ENCODE results near the gene PPP4R3A. TPM values are rescaled to one million over a fixed set of nuclear protein-coding genes. Genes with fewer than 3 reads are reported as not detected.
"Not testable (repeated sequence)": the region's sequence is repeated elsewhere in the genome, so short reads cannot be mapped to it uniquely, and the experiment has no call there.

Gene PPP4R3A
- 10 to 100 TPM; 60.2 to 62.9 TPM for total RNA-seq
- long read RNA-seq, donor 1, full-length matches to known transcripts: 9 of 19 reads
- long read RNA-seq, donor 1, partial matches to known transcripts: 5 of 19 reads
- long read RNA-seq, donor 1, other reads (novel, unspliced or antisense): 5 of 19 reads
- long read RNA-seq, donor 2, partial matches to known transcripts: 4 of 16 reads
- long read RNA-seq, donor 2, other reads (novel, unspliced or antisense): 11 of 16 reads

DNA sequence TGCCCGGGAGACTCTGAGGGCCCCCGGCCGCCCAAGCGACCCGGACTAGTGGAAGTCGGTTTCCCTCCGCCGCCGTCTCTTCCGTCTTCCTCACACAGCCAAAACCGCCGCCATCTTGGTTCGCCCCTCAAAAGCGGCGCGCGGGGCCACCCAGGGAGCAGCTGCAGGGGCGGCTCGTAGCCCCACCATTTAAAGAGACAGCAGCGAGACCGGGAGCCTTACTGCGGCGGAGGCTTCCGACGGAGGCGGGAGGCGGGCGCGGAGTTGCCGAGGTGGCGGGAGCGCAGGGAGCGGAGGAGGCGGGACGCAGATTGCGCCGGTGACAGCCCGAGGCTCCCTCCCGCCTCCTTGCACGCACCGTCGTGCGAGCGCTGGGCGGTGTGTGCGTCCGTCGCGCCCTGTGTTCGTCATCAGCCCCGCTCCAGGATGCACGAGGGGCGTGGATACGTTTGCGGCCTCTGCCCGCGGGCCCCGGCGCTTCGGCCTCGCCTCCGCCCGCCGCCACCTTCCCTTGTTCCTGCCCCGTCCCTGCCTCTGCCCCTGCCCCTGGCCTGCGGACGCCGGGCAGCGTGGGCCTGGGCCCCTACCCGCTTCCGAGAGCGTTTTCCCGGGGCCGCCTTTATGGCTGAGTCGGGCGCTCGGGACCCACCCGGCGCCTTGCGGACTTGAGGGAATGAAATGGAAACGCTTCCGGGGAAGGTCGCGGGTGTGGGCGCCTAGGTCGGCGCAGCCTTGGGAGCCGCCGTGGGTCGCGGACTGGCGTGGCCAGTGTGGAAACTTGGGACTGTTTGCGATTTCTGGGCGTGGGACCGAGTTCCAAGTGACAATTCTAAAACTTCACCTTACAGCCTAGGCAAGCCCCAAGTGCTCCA is at the start of gene PPP4R3A:
PPP4R3A (minus strand) TSS at position 140 of the 872 bp plus-strand sequence. CDS start 663 bp downstream, outside the sequence.
- intact Hi-C loops (cut with DNase I): no loop called here
- DNase-seq (ENCODE audit: low spot score): peak; percentile 98

DNA sequence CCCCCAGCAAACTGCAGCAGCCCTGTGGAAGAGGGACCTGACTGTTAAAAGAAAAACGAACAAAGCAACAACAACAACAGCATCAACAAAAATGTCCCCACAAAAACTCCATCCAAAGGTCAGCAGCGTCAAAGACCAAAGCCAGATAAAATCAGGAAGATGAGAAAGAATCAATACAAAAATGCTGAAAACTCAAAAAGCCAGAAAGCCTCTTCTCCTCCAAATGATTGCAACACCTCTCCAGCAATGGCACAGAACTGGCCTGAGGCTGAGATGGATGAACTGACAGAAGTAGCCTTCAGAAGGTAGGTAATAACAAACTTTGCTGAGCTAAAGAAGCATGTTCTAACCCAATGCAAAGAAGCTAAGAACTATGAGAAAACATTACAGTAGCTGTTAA is 45.4 kb upstream of the PPP4R3A start:
- intact Hi-C loops (cut with DNase I): no loop called here
- DNase-seq (ENCODE audit: low spot score): no peak

DNA sequence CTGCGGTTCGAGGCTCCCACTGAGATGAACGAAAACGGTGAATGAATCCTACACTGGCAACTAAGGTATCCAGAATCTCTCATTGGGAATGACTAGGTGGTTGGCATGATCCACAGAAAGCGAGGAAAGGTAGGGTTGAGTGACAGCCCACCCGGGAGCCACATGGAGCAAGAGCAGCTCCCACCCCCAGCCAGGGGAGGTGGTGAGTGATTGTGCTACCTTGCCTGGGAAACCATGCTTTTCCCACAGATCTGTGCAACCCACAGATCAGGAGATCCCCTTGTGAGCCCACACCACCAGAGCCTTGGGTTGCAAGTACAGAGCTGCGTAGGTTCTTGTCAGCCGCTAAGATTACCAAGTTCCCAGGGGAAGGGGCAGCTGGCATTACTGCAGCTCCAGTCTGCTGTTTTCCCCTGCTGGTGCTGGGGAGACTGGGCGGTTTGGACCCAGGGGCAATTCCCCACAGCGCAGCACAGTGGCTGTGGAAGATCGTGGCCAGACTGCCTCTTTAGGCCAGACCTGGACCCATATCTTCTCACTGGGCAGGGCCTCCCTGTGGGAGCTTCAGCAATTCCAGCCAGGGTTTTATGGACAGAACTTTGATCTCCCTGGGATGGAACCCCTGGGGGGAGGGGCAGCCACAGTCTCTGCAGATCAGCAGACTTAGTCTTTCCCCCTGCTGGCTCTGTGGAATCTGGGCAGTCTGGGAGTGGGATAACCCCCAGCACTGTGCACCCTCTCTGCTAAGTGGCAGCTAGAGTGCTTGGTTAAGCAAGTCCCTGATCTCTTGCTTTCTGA is 44.6 kb upstream of the PPP4R3A start:
- intact Hi-C loops (cut with DNase I): no loop called here
- DNase-seq (ENCODE audit: low spot score): no peak

DNA sequence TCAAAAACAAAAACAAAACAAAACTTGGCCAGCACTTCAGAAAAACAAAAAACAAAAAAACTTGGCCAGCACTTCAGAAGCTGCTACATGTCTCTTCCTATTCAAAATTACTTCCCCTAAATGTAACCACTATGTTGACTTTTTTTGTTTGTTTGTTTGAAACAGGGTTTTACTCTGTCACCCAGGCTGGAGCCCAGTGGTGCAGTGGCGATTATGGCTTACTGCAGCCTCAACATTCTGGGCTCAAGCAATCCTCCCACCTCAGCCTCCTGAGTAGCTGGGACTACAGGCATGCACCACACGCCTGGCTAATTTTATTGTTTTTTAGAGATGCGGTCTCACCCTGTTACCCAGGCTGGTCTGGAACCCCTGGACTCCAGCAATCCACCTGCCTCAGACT is 38.0 kb upstream of the PPP4R3A start:
- no peak for DNase-seq (ENCODE audit: low spot score)
- intact Hi-C loops (cut with DNase I): no loop called here

DNA sequence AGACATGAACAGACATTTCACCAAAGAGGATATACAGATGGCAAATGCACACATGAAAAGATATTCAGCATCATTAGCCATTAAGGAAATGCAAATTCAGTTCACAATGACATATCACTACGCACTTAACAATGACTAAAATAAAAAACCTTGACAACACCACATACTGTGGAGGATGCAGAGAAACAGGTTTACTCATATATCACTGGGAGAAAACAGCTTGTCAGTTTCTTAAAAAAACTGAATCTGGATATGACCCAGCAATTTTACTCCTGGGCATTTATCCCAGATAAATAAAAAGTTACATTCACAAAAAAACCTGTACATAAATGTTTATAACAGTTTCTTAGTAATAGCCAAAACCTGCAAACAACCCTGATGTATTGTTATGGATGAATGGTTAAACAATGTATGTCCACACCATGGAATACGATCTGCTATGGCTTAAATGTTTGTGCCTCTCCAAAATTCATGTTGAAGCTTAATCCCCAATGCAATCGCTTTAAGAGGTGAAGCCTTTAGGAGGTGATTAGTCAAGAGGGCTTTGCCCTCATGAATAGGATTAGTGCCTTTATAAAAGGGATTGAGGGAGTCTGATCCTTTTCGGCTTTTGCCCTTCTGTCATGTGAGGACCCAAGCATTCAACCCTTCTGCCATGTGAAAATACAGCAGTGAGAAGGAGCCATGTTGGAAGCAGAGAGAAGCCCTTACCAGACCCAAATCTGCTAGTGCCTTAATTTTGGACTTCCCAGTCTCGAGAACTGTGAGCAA is 36.0 kb upstream of the PPP4R3A start:
- intact Hi-C loops (cut with DNase I): no loop called here
- DNase-seq (ENCODE audit: low spot score): no peak

DNA sequence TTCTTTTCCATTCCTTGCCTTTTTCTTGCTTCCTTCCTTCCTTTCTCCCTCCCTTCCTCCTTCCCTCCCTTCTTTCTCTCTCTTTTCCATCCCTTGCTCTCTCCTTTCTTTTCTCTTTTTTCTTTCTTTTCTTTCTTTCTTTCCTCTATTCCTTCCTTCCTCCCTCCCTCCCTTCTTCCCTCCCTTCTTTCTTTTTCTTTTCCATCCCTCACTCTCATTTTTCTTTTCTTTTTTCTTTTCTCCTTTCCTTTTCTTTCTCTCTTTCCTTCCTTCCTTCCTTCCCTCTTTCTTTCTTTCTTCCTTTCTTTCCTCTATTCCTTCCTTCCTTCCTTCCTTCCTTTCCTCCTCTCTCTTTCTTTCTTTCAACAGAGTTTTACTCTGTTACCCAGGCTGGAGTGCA is 35.1 kb upstream of the PPP4R3A start:
- DNase-seq (ENCODE audit: low spot score): no peak
- intact Hi-C loops (cut with DNase I): no loop called here

DNA sequence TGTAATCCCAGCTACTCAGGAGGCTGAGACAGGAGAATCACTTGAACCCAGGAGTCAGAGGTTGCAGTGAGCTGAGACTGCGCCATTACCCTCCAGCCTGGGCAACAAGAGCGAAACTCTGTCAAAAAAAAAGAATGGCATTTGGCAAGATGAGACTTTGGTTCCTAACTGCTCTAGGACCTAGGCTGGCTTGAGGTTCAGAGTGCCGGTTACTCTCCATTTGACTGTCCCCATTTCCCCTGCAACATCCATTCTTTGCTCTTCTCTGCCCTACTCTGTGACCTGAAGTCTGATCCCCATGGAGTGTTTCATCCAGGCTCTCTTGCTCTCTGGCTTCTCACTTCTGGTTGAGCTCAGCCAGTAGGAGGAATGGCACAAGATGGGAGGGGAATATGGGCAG is 26.2 kb upstream of the PPP4R3A start:
- intact Hi-C loops (cut with DNase I): no loop called here
- DNase-seq (ENCODE audit: low spot score): no peak

DNA sequence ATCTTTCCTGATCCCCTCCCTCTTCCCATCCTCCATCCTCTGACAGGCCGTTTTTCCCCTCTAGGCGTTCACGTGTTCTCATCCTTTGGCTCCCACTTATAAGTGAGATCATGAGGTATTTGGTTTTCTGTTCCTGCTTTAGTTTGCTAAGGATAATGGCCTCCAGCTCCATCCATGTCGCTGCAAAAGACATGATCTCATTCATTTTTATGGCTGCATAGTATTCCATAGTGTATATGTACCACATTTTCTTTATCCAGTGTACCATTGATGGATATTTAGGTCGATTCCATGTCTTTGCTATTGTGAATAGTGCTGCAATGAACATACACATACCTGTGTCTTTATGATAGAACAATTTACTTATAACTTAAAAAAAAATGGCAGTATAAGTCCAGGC is 23.9 kb upstream of the PPP4R3A start:
- intact Hi-C loops (cut with DNase I); DNase-seq (ENCODE audit: low spot score): not testable (repeated sequence)

DNA sequence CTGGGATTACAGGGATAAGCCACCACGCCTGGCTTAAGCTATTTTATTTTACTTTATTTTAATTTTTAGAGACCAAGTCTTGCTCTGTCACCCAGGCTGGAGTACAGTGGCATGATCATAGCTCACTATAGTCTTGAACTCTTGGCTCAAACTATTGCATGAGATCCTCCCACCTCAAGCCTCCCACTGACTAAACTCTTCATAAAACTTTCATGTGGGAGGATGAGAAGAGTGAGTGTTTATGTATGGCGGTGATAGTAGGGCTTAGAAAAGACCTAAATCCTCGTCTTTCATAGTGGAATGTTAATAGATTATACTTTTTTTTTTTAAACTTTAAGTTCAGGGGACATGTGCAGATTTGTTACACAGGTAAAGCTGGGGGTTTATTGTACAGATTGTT is 23.5 kb upstream of the PPP4R3A start:
- intact Hi-C loops (cut with DNase I): no loop called here
- DNase-seq (ENCODE audit: low spot score): no peak

DNA sequence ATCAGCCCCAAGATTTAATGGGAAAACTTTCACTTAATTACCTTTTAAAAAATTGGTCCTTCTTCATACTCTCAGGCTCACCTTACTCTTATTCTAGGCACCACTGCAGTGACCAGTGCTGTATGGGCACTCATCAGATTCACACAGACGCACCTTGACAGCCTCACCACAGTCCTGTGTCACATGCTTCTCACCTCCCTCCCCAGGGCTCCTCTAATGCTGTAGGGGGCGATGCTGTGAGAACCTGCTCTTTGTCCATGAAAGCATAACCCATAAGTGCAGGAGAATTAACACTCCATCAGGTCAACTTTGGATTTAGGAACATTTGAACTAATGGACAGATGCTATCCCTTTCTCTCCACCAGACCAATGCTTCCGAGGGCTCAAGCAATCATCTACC is 13.9 kb upstream of the PPP4R3A start:
- no peak for DNase-seq (ENCODE audit: low spot score)
- intact Hi-C loops (cut with DNase I): no loop called here

DNA sequence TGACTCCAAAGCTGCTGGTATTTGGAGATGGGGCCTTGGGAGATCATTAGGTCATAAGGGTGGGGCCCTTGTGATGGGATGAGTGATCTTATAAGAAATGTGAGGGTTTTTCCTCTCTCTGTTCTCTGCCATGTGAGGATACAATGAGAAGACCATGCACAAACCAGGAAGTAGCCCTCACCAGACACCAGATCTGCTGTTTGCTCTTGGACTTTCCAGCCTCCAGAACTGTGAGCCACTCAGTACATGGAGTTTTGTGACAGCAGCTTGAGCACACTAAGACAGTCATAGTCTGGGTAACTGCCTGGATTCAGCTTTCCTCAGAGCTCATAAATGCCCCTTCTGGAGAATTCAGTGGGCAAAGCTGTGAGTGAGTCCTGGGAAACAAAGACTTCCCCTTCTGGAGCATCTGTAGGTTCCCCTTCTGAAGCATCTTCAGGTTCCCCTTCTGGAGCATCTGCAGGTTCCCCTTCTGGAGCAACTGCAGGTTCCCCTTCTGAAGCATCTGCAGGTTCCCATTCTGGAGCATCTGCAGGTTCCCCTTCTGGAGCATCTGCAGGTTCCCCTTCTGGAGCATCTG is 11.0 kb upstream of the PPP4R3A start:
- no peak for DNase-seq (ENCODE audit: low spot score)
- intact Hi-C loops (cut with DNase I): no loop called here

DNA sequence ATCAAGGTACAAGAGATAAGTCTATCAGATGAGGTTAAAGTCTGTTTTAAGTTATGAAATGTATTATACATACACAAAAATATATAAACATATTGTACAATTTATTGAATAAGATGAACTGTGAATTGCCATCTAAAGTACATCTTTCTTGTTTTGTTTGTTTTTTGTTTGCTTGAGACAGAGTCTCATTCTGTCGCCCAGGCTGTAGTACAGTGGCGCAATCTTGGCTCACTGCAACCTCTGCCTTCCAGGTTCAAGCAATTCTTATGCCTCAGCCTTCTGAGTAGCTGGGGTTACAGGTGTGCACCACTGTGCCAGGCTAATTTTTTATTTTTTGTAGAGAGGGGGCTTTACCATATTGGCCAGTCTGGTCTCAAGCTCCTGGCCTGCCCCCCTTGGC is 10.0 kb upstream of the PPP4R3A start:
- intact Hi-C loops (cut with DNase I): no loop called here
- DNase-seq (ENCODE audit: low spot score): no peak

DNA sequence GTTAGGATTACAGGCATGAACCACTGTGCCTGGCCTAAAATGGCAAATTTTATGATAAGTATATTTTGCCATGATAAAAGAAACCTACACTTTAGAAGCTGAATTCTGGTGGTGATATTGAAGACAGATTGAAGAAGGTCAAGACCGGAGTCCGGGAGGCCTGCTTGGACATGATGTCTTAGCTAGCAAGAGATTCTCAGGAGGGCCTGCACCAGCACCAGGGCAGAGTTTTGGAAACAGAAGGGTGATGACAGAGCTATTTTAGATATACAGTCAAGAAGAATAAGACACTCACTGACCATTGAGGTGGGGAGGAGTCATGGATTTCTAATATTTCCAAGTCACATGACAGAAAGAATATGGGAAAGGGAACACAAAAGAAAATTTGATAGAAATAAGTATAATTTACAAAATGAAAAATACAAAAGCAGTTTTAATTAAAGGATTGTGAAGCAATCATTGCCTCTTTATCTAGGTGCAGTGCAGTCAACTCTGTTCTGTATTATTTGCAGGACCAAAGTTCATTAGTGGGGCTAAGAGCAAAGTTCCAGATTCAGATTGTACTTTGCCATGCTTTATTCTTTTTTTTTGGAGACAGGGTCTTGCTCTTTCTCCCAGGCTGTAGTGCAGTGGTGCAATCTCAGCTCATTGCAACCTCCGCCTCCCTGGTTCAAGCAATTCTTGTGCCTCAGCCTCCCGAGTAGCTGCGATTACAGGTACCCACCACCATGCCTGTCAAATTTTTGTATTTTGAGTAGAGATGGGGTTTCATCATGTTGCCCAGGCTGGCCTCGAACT is 9.3 kb upstream of the PPP4R3A start:
- no peak for DNase-seq (ENCODE audit: low spot score)
- intact Hi-C loops (cut with DNase I): no loop called here

DNA sequence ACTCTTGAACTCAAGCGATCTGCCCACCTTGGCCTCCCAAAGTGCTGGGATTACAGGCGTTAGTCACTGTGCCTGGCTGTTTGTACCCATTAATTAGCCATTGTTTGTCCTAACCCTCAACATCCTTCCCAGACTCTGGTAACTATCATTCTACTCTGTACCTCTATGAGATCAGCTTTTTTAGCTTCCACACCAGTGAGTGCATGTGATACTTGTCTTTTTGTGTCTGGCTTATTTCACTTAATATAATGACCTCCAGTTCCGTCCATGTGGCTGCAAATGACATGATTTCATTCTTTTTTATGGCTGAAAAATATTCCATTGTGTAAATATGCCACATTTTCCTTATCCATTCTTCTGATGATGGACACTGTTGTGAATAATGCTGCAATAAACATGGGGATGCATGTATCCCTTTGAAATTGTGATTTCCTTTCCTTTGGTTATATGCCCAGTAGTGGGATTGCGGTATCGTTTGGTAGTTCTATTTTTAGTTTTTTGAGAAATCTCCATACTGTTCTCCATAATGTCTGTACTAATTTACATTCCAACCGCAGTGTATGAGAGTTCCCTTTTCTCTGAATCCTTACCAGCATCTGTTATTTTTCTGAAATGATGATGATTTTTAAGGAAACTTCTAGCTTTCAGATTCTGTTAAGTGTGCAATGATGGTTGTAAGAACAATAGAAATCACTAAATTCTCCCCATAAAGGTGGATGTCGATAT is 6.7 kb upstream of the PPP4R3A start:
- no peak for DNase-seq (ENCODE audit: low spot score)
- intact Hi-C loops (cut with DNase I): no loop called here

DNA sequence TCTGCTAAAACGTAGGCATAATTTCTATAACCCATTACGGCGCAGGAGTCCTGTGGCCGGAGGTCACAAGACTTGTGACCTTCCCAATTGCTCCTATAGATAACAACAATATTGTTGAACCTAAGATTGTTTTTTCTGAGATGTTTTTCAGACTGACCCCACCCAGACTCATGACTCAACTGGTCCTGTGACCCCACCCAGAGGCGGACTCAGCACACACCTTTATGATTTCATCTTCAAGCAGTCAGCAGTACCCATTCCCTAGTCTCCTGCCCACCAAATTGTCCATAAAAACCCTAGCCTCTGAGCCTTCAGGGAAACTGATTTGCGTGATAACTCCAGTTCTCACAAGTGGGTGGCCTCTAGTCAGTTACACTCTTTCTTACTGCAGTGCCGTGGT is 5.9 kb upstream of the PPP4R3A start:
- DNase-seq (ENCODE audit: low spot score): no peak
- intact Hi-C loops (cut with DNase I): no loop called here

DNA sequence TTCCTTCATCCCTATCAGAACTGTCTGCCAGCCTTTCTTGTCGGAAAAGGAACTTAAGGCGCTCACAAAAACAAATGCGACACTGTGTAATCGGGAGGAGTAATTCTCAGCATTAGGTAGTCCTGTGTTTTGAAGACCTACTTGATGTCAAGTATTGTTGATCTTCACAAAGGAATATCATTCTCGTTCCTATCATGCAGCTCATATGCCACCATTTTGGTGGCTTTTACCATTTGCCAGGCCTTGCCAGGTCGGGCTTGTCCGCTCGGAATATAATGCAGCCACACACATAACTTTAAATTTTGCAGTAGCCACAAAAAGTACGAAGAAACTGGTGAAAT is 903 bp upstream of the PPP4R3A start:
- no peak for DNase-seq (ENCODE audit: low spot score)
- intact Hi-C loops (cut with DNase I): no loop called here

DNA sequence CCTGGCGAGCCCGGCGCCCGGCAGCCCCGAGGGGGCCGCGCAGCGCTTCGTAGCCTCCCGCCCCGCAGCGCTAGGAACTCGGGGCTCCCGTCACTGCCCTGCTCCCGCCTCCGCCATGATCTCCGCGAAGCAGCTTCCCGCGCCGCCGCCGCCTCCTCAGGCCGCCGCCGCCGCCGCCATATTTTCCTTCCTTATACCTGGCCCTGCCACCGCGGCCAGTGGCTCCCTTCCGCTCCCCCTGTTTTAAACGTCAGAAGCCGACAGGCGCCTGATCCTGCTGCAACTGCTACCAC is 286 bp downstream of the PPP4R3A start:
- intact Hi-C loops (cut with DNase I): no loop called here

More for the DNA sequence above, 286 bp downstream of the PPP4R3A start:
- DNase-seq (ENCODE audit: low spot score): no peak
